Tibial nerve (tissue), 4 donors: ENCODE measurements around the gene CUTA. TPM values are rescaled to one million over a fixed set of nuclear protein-coding genes. Genes with fewer than 3 reads are reported as not detected.
"Not testable (repeated sequence)": the region's sequence is repeated elsewhere in the genome, so short reads cannot be mapped to it uniquely, and the experiment has no call there.

Experiments used
- DNase-seq, 2 donors: peaks; one replicate each; pipeline ENCODE4 v3.0.0-alpha.2; 2019; ENCODE audit warnings: low spot score in 2 of 2
- H3K27ac ChIP-seq, 4 donors: fragments of 200-600 bp; sonication (generic) in 3 of 4; one replicate each; pipeline ENCODE4 v1.5.1; 2017 to 2019; ENCODE audit warnings: mild to moderate bottlenecking in 1 of 4
- H3K27me3 ChIP-seq, 2 donors: fragments of 200-600 bp; sonication (generic) in 1 of 2; one replicate each; pipeline versions ENCODE4 v1.5.1 to v1.6.0; 2017 to 2019
- H3K36me3 ChIP-seq, 3 donors: fragments of 200-600 bp; sonication (generic); one replicate each; pipeline ENCODE4 v1.5.1; 2018 to 2019
- H3K4me1 ChIP-seq, 4 donors: fragments of 200-600 bp; sonication (generic) in 3 of 4; one replicate each; pipeline ENCODE4 v1.5.1; 2017 to 2019
- H3K4me3 ChIP-seq, 4 donors: fragments of 200-600 bp; sonication (generic) in 3 of 4; one replicate each; pipeline ENCODE4 v1.5.1; 2017 to 2019; ENCODE audit warnings: mild to moderate bottlenecking in 1 of 4, moderate library complexity in 1 of 4
- H3K9me3 ChIP-seq, 4 donors: fragments of 200-600 bp; sonication (generic) in 3 of 4; one replicate each; pipeline ENCODE4 v1.5.1; 2017 to 2019
- EP300 ChIP-seq, 2 donors: sonication (generic); formaldehyde crosslinking; IDR thresholded peaks; one replicate each; pipeline ENCODE4 v1.6.1; 2017; ENCODE audit warnings: antibody characterized with exemption in 2 of 2, mild to moderate bottlenecking in 1 of 2
- POLR2A ChIP-seq, 2 donors: fragments of 450-650 bp; IDR thresholded peaks; one replicate each; pipeline ENCODE4 v1.6.1; 2017; ENCODE audit warnings: antibody characterized with exemption in 2 of 2, mild to moderate bottlenecking in 2 of 2, moderate library complexity in 2 of 2
- WGBS, 2 donors: methylation state at CpG; one replicate each; pipeline ENCODE4 v1.1.5; 2018; 5-methylcytosine and 5-hydroxymethylcytosine counted together
- total RNA-seq, 4 donors: library from RNA; depleted of rRNA; stranded (reverse); fragments of >200 nt; gene quantifications; one replicate each; pipeline ENCODE4 v1.1.0, GENCODE V29; 2016
- TF ChIP-seq, protein P1 (sequence below), 5 experiments: fragments of 200-600 bp in 3 of 5; fragments of 450-650 bp in 2 of 5; sonication (generic) in 3 of 5; IDR thresholded peaks; one replicate each; pipeline ENCODE4 v1.5.1; 2016 to 2019; ENCODE audit warnings: antibody characterized with exemption in 5 of 5, mild to moderate bottlenecking in 3 of 5, moderate library complexity in 2 of 5

Gene CUTA
- total RNA-seq, 4 donors from 2014 or later: 110 to 161 (median 154) TPM

GRCh38 chr6:33410050-33410710 lies 7.7 kb downstream of the CUTA start:
- Histone ChIP-seq H3K4me3 (peak overlapping the region; percentile 69 to 100 (median 100)), H3K4me1 (peaks cover 0 to 44% (median 9%) of the 10 kb centered on the region in 4 donors), H3K27me3 (no peaks in the 10 kb centered on the region), H3K9me3 (no peaks in the 10 kb centered on the region), H3K27ac (peak overlapping the region; percentile 94 to 100 (median 100)), H3K36me3 (peaks cover 0 to 30% (median 16%) of the 10 kb centered on the region in 3 donors)
- TF ChIP-seq POLR2A (IDR thresholded peaks at IDR 0.05): peak; percentile 32 to 88
- peak; percentile 81 for TF ChIP-seq EP300 (IDR thresholded peaks at IDR 0.05)
- TF ChIP-seq, protein P1, sequence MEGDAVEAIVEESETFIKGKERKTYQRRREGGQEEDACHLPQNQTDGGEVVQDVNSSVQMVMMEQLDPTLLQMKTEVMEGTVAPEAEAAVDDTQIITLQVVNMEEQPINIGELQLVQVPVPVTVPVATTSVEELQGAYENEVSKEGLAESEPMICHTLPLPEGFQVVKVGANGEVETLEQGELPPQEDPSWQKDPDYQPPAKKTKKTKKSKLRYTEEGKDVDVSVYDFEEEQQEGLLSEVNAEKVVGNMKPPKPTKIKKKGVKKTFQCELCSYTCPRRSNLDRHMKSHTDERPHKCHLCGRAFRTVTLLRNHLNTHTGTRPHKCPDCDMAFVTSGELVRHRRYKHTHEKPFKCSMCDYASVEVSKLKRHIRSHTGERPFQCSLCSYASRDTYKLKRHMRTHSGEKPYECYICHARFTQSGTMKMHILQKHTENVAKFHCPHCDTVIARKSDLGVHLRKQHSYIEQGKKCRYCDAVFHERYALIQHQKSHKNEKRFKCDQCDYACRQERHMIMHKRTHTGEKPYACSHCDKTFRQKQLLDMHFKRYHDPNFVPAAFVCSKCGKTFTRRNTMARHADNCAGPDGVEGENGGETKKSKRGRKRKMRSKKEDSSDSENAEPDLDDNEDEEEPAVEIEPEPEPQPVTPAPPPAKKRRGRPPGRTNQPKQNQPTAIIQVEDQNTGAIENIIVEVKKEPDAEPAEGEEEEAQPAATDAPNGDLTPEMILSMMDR (IDR thresholded peaks at IDR 0.05): peak in 1 of 5 experiments; percentile 22
- DNase-seq: peak; percentile 91 to 97
- WGBS, 2 donors: 0% methylated on average over 31 to 32 of the region's 65 CpGs

- Histone ChIP-seq H3K27me3 (no peaks in the 10 kb centered on the region), H3K4me1 (peaks cover 0 to 20% (median 7%) of the 10 kb centered on the region in 4 donors), H3K27ac (no peak overlapping the region), H3K36me3 (peaks cover 0 to 5% (median 0%) of the 10 kb centered on the region in 3 donors), H3K4me3 (no peak overlapping the region), H3K9me3 (no peaks in the 10 kb centered on the region)
- no peak for TF ChIP-seq POLR2A (IDR thresholded peaks at IDR 0.05)
- TF ChIP-seq, protein P1 (IDR thresholded peaks at IDR 0.05): peak in 2 of 5 experiments; percentile 6 to 40
- no peak for TF ChIP-seq EP300 (IDR thresholded peaks at IDR 0.05)
- no peak for DNase-seq
- 75 to 76% methylated on average over 5 of the region's 5 CpGs for WGBS, 2 donors
Observed at GRCh38 chr6:33407132-33407718, 10.7 kb downstream of the CUTA start.

DNA sequence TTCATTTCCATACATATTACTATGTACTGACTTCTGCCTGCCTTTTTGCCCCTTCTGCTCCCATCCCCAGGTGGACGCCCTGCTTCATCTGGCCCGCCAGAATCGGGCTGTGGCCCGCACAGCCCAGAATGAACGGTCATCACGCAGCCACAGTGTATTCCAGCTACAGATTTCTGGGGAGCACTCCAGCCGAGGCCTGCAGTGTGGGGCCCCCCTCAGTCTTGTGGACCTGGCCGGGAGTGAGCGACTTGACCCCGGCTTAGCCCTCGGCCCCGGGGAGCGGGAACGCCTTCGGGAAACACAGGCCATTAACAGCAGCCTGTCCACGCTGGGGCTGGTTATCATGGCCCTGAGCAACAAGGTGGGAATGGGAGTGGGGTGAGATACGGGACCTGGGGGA lies 11.8 kb downstream of the CUTA start:
- 92 to 97% methylated on average over 17 of the region's 17 CpGs for WGBS, 2 donors
- Histone ChIP-seq H3K27me3 (no peaks in the 10 kb centered on the region), H3K9me3 (no peaks in the 10 kb centered on the region), H3K27ac (no peak overlapping the region), H3K4me3 (no peak overlapping the region), H3K36me3 (peaks cover 0 to 4% (median 0%) of the 10 kb centered on the region in 3 donors), H3K4me1 (peaks cover 0 to 9% (median 0%) of the 10 kb centered on the region in 4 donors)
- no peak for DNase-seq
- TF ChIP-seq EP300 (IDR thresholded peaks at IDR 0.05) (no peak), POLR2A (IDR thresholded peaks at IDR 0.05) (no peak)
- TF ChIP-seq, protein P1 (IDR thresholded peaks at IDR 0.05): no peak

GRCh38 chr6:33405386-33405940 lies 12.4 kb downstream of the CUTA start:
- Histone ChIP-seq H3K36me3 (peaks cover 0 to 4% (median 0%) of the 10 kb centered on the region in 3 donors), H3K9me3 (no peaks in the 10 kb centered on the region), H3K27me3 (no peaks in the 10 kb centered on the region), H3K27ac (no peak overlapping the region), H3K4me3 (no peak overlapping the region), H3K4me1 (peaks cover 0 to 9% (median 0%) of the 10 kb centered on the region in 4 donors)
- WGBS, 2 donors: 92 to 93% methylated on average over 15 of the region's 15 CpGs
- DNase-seq: no peak
- no peak for TF ChIP-seq POLR2A (IDR thresholded peaks at IDR 0.05)
- no peak for TF ChIP-seq EP300 (IDR thresholded peaks at IDR 0.05)

- Histone ChIP-seq H3K4me1 (peaks cover 0 to 8% (median 0%) of the 10 kb centered on the region in 4 donors), H3K27me3 (no peaks in the 10 kb centered on the region), H3K9me3 (no peaks in the 10 kb centered on the region), H3K27ac (no peak overlapping the region), H3K4me3 (no peak overlapping the region), H3K36me3 (peaks cover 0 to 4% (median 0%) of the 10 kb centered on the region in 3 donors)
- DNase-seq: no peak
- 95 to 96% methylated on average over 17 of the region's 17 CpGs for WGBS, 2 donors
- no peak for TF ChIP-seq EP300 (IDR thresholded peaks at IDR 0.05)
- TF ChIP-seq, protein P1 (IDR thresholded peaks at IDR 0.05): no peak
- TF ChIP-seq POLR2A (IDR thresholded peaks at IDR 0.05): no peak
Observed at GRCh38 chr6:33404884-33405283, 13.0 kb downstream of the CUTA start.

DNA sequence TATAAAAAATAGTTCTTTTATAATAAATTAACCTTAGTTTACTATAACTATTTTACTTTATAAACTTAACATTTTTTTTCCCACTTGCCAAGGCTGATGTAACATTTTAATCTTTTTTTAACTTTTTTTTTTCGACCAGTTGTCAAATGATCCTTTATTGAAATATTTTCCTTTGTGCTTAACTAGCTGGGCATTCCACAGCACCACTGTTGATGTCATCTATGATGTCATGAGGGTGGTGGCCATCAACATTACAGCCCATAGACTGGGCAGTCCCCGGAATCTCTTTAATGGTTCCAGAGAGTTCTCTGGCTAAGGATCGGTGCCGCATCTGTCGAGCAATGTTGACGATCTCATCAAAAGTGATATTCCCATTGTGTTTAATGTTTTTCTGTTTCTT lies 18.0 kb downstream of the CUTA start:
- H3K4me1 ChIP-seq, H3K27ac ChIP-seq, H3K27me3 ChIP-seq, DNase-seq, H3K36me3 ChIP-seq, H3K9me3 ChIP-seq, H3K4me3 ChIP-seq: not testable (repeated sequence)
- WGBS, 2 donors: 87 to 92% methylated on average over 6 of the region's 6 CpGs

- 96% methylated on average over 3 of the region's 3 CpGs for WGBS, 2 donors
- DNase-seq, H3K4me1 ChIP-seq, H3K9me3 ChIP-seq, H3K27ac ChIP-seq, H3K4me3 ChIP-seq, H3K27me3 ChIP-seq, H3K36me3 ChIP-seq: not testable (repeated sequence)
Observed at GRCh38 chr6:33398601-33399000, 19.3 kb downstream of the CUTA start.
